ENCODE results near the gene ANKRD13A.

Gene ANKRD13A

DNA sequence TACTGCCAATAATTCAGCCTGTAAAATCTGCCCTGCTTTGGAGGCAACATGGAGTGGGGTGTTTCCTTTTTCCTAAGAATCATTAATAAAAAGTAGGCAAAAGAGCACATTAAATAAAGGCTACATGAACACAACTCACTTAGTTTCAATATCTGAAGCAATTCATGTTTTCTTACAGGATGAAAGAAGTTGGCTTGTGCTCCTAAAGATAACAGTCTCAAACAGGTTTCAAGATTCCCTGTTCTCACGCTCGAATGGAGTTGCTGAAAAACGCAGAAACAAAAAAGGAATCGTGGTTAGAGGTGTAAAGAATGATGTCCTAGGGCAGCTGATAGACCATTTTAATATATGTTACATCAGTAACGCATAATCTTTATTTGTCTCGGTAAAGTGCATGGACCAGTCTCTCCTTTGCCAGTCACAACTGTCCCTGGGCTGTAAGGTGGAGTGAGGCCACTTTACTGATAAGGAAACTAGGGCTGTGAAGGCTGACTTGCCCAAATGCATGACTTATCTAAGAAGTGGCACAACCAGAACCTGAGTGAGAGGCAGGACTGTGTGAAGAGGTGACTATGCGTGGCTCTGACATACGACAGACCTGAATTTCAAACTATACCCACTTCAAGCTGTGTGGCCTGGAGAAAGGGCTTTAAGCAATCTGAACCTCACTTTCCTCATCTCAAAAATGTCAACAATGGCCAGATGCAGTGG is 15.6 kb upstream of the ANKRD13A start:
- TF ChIP-seq CTCF (IDR thresholded peaks at IDR 0.05) = no peak

GRCh38 chr12:109987615-109988014 is 11.6 kb upstream of the ANKRD13A start:
- TF ChIP-seq CTCF (IDR thresholded peaks at IDR 0.05) = no peak

DNA sequence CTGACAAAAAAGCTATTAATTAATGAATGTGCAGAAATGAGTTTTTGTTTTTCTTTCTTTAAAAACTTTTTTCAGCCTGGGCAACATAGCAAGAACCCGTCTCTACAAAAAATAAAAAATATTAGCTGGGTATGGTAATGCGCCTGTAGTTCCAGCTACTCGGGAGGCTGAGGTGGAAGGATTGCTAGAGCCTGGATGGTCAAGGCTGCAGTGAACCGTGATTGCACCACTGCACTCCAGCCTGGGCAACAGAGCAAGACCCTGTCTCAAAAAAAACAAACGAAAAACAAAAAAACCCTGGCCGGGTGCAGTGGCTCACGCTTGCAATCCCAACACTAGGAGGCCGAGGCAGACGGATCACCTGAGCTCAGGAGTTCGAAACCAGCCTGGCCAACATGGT is 11.0 kb upstream of the ANKRD13A start:
- no peak for TF ChIP-seq CTCF (IDR thresholded peaks at IDR 0.05)

- no peak for TF ChIP-seq CTCF (IDR thresholded peaks at IDR 0.05)
These were observed 10.3 kb upstream of the ANKRD13A start for GRCh38 chr12:109988903-109989302.

GRCh38 chr12:109989380-109989779 is 9.8 kb upstream of the ANKRD13A start:
- no peak for TF ChIP-seq CTCF (IDR thresholded peaks at IDR 0.05)

DNA sequence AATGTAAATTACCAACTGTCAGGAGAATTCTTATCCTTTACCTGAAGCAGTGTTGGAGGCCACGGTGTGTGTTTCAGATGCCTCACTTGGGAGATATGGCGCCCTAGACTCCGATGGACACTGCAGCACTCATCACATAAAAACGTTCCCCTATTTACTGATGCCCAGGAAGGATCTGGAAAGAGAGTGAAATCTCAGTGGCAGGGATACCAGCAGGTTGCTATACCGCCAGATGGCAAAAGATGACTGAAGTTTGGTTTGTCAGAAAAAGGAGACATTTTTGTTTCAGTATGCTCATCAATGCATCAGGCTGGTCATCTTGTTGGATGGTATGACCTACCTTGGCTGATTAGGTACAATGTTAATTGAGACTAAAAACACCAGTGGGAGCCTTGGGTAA is 7.6 kb upstream of the ANKRD13A start:
- no peak for TF ChIP-seq CTCF (IDR thresholded peaks at IDR 0.05)

DNA sequence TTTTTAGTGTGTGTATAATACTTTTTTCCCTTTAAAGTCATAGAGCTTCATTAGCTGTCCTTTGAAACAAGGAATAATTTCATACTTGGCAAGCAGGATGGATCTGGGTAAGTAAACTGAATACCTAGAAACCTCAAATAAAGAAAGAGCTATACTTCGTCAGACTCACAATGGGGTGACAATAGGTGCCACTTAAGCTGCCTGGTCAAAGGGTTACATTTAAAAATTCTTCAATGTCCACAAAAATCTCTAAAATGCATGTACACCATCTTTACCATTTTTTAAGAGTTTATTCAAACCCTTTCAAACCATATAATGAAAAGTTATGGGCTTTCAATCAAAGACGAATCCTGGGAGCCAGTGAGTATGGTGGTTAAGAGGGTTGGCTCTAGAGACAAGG is 6.1 kb upstream of the ANKRD13A start:
- TF ChIP-seq CTCF (IDR thresholded peaks at IDR 0.05) = no peak

All from LNCAP (cell line).